DND-41 (cell line): ENCODE measurements around the gene GATAD2B.

Experiments
- EZH2 ChIP-seq: IDR thresholded peaks from 3 replicates; pipeline ENCODE4 v1.6.1; 2012; ENCODE audit warnings: borderline replicate concordance, low read depth, mild to moderate bottlenecking, moderate library complexity, low read length, inconsistent platforms; ENCODE audit not compliant: severe bottlenecking
- TF ChIP-seq, protein P1 (sequence below): IDR thresholded peaks from 2 replicates; pipeline ENCODE4 v1.5.1; 2012; ENCODE audit warnings: borderline replicate concordance, low read length, moderate library complexity, mild to moderate bottlenecking; ENCODE audit not compliant: poor library complexity, severe bottlenecking; ENCODE audit errors: extremely low read depth

DNA sequence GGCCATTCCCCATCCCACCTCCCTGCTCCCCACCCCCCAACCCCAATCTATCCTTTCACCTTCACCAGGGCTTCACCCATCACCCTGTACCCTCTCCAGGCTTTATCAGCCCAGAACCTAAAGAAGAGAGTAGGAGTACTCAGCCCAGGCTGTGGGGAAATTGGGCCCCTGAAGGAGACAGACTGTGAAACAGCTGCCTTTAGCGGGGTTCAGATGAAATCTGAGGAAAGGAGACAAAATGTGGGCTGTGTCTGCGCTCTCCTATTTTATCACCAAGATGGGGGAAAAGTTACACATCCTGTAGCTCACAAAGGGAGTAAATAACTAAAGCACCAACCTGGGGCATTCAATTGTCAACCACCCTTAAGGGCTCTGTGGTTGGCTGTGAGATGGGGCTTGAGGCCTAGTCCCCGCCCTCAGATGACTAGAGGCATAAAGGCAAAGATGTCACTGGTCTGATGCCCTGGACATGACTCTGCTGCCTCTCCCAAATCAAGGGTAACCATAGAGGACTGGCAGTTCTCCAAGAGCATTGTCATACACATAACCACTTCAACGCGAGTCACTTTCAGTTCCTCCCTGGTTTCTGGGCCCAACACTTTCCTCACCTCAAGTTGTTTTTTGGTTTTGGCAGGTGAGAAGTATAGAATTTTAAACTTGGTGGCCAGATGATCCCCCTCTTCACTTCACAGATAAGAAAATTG is 117.6 kb downstream of the GATAD2B start:
- TF ChIP-seq, protein P1, sequence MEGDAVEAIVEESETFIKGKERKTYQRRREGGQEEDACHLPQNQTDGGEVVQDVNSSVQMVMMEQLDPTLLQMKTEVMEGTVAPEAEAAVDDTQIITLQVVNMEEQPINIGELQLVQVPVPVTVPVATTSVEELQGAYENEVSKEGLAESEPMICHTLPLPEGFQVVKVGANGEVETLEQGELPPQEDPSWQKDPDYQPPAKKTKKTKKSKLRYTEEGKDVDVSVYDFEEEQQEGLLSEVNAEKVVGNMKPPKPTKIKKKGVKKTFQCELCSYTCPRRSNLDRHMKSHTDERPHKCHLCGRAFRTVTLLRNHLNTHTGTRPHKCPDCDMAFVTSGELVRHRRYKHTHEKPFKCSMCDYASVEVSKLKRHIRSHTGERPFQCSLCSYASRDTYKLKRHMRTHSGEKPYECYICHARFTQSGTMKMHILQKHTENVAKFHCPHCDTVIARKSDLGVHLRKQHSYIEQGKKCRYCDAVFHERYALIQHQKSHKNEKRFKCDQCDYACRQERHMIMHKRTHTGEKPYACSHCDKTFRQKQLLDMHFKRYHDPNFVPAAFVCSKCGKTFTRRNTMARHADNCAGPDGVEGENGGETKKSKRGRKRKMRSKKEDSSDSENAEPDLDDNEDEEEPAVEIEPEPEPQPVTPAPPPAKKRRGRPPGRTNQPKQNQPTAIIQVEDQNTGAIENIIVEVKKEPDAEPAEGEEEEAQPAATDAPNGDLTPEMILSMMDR: no peak
- TF ChIP-seq EZH2: no peak
